GM12873 (cell line): ENCODE measurements around the gene DAZAP2.

Source experiments
- CTCF ChIP-seq: IDR thresholded peaks from 2 replicates; pipeline ENCODE4 v1.5.1; 2012; ENCODE audit warnings: low read depth, mild to moderate bottlenecking, moderate library complexity, low read length, control low read depth; ENCODE audit not compliant: insufficient read depth; ENCODE audit errors: missing control alignments

Gene DAZAP2

GRCh38 chr12:51262758-51263177 is 24.1 kb downstream of the DAZAP2 start:
- TF ChIP-seq CTCF: peak; percentile 47

- no peak for TF ChIP-seq CTCF
Measured at GRCh38 chr12:51263341-51263740, 24.7 kb downstream of the DAZAP2 start.

DNA sequence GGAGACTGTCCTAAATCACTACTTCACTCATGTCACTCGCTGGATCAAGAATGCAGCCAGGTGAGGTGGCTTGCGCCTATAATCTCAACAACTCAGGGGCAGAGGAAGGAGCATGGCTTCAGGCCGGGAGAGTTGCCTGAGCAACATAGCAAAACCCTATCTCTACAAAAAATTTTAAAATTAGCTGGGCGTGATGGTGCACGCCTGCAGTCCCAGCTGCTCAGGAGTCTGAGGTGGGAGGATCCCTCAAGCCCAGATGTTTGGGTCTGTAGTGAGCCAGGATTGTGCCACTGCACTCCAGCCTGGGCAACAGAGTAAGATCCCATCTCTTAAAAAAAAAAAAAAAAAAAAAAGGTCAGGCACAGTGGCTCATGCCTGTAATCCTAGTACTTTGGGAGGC is 25.7 kb downstream of the DAZAP2 start:
- no peak for TF ChIP-seq CTCF

DNA sequence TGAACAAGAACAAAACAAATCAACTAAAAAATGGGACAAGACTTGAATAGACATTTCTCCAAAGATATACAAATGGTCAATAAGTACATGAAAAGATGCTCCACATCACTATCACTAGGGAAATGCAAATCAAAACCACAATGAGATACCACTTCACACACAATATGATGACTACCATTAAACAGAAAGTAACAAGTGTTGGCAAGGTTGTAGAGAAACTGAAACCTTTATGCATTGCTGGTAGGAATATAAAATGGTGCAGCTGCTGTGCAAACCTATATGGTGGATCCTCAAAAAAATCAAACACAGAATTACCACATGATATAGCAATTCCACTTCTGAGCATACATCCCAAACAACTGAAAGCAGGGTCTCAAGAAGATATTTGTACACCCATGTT is 26.4 kb downstream of the DAZAP2 start:
- no peak for TF ChIP-seq CTCF

- TF ChIP-seq CTCF: peak; percentile 49
Measured at GRCh38 chr12:51269174-51270066, 30.8 kb downstream of the DAZAP2 start.

DNA sequence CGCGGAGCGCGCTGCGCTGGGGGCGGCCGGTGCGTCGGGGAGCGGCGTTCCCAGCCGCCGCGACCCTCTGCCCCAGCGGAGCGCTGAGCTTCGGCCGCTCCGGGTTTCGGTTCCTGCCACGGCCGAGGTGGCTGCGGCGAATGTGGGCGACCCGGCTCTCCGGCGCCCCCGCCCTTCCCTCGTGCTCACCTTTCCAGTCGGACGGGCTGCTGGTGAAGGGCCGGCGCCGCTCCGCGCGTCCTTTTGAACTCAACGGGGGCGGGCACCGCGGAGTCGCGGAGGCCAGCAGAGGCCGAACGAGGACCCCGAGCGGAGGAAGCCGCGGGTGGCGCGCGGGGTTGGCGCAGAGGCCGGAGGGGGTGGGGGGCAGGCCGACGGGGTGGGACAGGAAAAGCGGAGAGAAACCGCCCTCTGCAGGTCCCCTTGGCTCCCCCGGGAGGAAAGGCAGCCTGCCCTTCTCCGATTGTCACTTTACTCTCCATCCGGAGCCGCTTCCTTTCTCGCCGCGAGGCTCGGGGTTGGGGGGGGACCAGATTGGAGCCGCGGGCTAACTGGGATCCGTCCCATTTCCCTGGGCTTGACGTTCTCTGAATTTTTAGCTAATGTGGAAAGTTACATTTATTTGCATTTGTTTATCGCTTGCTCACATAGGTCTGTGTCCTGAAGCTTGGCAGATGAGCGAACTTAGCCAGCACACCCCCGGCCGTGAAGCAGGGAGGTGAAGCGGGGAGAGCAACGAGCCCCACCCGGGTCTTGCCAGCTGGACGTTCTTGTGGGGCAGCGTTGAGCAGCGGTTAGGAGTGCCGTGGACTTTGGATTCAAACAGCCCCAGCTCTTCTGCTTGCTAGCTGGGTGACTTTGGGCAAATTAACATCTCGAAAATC is 31.7 kb downstream of the DAZAP2 start, which contains the start of gene SMAGP:
SMAGP (minus strand) TSS at position 349 of the 884 bp plus-strand sequence. CDS start 1,137 bp downstream, outside the sequence.
- no peak for TF ChIP-seq CTCF
